Activated naive CD4-positive, alpha-beta T cell treated with anti-CD3 and anti-CD28 coated beads, Interleukin-2, amount 50 U/mL, for 16 hours (primary cell): ENCODE results near the gene GNG7.
"Not testable (repeated sequence)": the region's sequence is repeated elsewhere in the genome, so short reads cannot be mapped to it uniquely, and the experiment has no call there.

Source experiments
- DNase-seq: peaks from one replicate; pipeline ENCODE4 v3.0.0-alpha.2; 2020

Gene GNG7

DNA sequence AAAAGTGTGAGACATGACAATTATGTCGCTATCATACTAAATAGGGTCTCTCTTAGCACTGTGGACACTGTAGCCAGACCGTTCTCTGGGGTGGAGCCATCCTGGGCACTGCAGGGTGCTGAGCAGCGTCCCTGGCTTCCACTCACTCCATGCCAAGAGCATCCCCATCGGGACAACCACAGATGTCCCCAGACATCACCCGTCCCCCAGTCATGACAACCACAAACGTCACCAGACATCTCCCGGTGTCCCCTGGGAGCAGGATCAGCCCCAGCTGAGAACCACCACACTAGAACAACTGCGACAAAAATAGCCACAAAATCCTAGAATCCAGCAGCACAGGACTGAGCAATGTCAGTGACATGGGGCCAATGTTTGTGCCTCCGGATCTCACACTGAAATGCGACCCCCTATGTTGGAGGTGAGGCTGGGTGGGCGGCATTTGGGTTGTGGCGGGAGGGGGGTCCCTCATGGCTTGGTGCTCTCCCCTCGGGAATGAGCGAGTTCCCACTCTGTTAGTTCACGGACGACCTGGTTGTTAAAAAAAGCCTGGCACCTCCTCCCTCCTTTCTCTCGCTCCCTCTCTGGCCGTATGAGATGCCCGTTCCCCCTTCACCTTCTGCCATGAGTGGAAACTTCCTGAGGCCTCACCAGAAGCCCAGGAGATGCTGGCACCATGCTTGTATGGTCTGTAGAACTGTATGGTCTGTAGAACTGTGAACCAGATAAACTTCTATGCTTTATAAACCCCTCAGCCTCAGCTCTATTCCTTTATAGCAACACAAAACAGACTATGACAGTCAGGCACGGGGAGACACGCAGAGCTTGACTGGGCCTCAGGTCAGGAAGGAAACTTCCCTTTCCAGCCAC, 132.7 kb downstream of the GNG7 start:
- DNase-seq = no peak

DNA sequence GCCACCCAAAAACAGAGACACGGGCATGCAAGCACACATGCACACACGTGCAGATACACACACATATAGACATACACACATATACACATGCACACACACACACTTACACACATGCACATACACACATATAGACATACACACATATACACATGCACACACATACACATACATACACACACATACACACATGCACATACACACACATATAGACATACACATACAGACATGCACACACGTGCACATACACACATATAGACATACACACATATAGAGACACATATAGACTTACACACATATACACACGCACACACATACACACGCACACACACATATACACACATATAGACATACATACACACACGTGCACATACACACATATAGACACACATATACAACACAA, 134.5 kb downstream of the GNG7 start:
- no peak for DNase-seq

DNA sequence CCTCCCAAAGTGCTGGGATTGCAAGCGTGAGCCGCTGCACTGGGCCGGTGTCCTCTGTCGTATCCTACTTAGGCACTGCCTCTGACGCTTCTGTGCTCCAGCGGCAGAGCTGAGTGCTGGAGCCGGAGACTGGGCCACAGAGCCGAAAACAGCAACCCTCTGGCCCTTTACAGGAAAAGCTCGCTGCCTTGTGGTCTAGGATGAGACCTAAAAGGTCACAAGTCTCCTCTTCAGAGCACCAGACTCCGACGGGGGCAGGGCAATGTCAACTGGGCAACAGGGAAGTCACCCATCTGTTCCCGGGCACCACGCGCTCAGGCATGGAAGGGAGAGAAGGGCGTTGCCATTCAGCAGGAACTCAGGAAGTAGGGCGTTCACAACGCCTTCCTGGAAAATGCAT, 134.9 kb downstream of the GNG7 start:
- no peak for DNase-seq

DNA sequence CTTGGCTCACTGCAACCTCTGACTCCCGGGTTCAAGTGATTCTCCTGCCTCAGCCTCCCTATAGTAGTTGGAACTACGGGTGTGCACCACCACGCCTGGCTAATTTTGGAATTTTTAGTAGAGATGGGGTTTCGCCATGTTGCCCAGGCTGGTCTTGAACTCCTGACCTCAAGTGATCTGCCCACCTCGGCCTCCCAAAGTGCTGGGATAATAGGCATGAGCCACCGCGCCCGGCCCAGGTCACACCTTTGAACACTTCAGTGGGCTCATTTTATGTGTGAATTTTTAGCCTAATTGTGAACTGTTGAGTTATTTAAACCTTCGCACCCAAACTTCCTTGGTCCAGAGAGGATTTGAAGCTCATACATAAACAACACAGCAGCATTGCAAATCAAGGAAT, 138.9 kb downstream of the GNG7 start:
- not testable (repeated sequence) for DNase-seq

DNA sequence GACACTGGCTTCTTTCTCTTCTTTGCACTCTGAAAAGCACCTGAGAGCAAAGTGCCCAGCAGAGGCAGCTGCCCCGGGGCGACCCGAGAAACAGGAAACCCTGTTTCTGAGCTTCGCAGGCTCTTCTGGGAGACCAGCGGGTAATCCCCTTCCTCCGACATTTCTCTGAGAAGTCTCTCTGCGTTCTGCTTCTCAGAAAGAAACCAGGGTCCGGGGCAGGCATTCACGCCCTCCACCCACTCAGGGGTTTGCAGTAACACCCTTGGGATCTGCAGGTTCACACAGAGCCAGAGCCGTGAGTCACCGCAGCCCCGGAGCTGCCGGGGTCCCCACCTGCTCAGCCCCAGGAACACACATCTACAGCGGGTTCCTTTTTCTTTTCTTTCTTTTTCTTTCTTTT, 140.6 kb downstream of the GNG7 start:
- DNase-seq = peak; percentile 56

DNA sequence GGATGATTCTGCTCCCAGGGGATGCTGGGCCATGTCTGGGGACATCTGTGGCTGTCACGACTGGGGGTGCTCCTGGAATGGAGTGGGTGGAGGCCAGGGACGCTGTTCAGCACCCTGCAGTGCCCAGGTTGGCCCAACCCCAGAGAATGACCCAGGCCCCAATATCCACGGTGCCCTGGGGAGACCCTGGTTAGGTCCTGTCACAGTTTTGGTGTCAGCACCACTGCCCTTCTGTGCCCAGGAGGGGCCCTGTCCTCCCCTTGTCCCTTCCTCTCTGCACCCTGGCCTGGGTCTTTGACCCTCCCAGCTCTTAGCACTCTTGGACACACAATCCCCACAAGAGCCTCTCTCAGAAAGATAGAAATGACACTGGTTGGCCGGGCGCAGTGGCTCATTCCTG, 141.3 kb downstream of the GNG7 start:
- DNase-seq = no peak

DNA sequence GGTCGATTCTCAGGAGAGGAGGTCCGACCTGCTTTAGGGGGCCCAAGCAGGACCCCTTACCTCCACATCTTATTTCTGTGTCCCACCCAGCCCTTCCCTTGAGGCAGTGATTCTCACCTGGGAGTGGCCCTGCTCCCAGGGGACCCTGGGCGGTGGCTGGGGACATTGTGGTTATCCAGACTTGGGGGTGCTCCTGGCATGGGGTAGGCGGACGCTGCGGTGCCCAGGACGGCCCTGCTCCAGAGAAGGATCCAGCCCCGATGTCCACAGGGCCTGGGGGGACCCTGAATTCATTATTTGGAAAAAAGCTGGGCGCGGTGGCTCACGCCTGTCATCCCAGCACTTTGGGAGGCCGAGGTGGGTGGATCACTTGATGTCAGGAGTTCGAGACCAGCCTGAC, 142.1 kb downstream of the GNG7 start:
- no peak for DNase-seq

DNA sequence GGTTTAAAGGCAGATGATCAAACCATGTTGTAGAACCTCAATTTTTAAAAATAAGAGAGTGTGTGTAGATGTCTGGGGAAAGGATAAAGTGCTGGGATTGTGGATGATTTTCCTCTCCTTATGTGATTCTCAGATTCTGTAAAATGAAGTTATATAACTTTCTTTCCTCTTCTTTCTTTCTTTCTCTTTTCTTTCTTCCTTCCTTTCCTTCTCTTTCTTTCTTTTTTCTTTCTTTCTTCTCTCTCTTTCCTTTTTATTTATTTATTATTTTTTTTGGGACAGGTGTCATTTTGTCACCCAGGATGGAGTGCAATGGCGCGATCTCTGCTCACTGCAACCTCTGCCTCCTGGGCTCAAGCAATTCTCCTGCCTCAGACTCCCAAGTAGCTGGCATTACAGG, 144.0 kb downstream of the GNG7 start:
- DNase-seq = no peak

DNA sequence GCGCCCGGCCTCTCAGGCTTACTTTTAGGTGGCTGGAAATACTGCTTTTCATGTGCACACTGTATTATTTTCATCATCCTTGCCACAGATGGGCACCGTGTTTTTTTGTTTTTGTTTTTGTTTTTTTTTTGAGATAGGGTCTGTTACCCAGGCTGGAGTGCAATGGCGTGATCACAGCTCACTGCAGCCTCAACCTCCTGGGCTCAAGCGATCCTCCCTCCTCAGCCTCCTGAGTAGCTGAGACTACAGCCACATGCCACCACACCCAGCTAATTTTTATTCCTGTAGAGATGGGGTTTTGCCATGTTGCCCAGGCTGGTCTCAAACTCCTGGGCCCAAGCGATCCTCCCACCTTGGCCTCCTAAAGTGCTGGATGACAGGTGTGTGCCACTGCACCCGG, 144.4 kb downstream of the GNG7 start:
- not testable (repeated sequence) for DNase-seq

DNA sequence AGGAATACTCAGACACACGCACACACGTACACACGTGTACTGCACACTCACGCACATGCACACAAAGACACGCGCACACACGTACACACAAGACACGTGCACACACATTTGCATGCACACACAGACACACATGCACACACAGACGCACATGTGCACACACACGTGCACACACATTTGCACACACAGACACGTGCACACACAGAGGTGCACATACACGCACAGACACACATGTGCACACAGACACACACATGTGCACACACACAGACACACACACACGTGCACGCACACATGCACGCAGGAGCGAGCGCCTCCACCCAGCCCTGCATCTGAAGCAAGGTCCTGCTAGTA, 145.4 kb downstream of the GNG7 start:
- no peak for DNase-seq

DNA sequence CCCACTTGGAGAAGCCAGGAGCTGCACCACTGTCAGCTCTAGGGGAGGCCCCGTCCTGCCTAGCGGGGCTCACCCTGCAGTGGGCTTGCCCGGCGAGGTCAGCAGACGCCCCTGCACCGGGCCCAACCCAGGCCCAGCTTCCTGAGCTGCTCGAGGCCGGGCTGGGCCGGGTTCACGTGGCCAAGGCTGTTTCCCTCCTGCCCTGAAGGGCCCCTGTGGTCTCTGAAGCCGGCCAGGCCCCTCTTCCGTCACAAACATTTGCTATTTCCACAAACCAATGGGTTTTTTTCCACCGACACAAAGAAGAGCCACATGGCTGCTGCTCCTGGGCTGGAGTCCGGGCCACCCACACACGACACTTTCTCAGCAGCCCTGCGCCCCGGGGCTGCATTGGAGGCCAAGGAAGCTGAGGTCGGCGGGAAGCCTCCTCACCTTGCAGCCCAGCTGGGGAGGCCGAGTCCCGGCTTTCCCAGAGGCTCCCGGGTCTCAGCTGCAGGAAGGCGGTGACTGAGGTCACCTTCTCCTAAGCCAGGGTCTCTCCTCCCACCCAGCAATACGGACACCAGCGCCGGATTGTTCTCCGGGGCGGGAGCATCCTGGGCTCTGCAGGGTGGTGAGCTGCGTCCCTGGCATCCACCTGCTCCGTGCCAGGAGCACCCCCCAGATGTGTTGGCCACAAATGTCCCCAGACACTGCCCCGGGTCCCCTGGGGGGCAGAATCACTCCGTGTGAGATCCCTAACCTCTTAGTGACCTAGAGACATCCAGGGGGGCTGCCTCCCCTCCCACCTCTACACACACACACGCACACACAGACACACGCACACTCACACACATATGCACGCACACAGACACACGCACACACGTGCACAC, 146.0 kb downstream of the GNG7 start:
- DNase-seq = no peak

DNA sequence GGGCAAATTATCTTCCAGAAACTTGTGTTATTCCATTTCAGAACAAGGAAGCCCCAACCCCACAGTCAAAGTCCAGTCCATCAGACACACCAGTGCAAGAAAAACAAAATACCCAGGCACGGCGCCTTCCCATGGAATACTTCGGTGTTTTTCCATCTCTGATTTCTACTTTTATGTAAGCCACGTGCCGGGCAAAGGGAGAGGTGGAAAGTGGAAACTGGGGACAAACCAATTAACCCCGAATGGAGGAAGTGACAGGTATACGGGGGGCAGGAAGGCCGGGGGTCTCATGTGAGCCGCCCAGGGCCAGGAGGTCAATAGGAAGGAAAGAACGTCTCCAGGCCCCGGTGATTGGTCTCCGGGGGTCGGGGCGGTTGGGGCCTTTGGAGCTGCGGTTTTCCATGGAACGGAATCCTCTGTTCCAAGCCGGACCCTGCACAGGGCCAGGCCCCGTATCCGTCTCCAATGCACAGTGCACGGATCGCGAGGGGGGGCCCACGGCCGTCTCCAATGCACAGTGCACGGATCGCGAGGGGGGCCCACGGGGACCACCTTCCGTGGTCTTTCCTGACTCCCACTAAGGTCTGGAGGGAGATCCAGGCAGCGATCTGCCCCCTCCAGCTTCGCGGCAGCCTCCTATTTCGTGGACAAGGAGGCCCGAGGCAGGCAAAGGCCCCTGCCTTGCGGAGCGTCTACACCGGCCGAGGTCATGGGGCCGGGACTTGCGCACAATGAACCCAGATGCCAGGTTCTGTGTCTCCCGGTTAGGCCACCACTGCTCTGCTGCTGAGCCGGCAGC, 146.9 kb downstream of the GNG7 start:
- DNase-seq = no peak

DNA sequence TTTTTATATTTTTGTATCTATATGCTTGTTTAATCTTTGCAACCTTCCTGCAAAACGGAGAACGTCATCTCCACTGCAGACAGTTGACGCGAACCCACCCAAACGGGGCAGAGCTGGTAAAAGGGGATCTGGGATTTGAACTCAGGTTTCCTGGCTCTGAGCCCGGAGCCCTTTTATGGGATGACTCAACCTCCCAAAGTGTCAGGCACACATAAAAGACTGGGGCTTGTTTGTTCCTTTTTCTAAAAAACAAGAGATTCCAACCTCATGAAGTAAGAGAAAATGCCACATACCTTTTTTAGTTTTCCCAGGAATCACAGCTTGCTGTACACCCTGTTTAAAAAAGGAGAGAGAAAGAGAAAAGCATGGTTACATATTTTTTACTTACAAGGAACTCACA, 147.6 kb downstream of the GNG7 start:
- DNase-seq = no peak

DNA sequence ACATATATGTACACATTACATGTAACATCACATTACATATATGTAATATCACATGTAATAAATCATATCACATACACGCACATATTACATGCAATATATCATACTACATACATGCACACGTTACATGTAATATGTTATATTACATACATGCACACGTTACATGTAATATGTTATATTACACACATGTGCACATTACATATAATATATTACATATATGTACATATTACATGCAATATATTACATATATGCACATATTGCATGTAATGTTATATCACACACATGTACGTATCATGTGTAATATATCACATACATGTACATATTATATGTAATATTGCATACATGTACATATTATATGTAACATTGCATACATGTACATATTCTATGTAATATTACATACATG, 149.0 kb downstream of the GNG7 start:
- no peak for DNase-seq

DNA sequence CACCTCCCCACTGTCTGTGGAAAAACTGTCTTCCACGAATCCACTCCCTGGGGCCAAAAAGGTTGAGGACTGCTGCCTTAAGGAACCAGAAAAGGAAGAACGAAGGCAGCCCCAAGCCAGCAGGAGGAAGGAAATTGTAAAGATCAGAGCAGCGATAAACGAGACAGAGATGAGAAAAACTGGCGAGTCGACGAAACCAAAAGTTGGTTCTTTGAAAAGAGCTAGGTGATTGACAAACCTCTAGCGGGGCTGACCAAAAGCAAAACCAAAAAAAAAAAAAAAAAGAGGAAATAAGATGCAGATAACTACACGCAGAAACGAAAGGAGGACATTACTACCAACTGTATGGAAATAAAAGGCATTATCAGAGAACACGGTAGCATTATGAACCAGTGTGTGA, 149.6 kb downstream of the GNG7 start:
- DNase-seq = peak; percentile 54

DNA sequence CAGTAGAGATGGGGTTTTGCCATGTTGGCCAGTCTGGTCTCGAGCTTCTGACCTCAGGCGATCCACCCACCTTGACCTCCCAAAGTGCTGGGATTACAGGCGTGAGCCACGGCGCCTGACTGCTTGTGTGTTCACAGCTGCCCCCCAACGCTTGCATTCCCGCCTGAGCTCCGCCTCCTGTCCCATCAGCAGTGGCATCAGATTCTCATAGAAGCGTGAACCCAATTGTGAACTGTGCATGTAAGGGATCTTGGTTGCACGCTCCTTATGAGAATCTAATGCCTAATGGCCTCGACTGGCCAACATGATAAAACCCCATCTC, 150.7 kb downstream of the GNG7 start:
- DNase-seq = no peak

DNA sequence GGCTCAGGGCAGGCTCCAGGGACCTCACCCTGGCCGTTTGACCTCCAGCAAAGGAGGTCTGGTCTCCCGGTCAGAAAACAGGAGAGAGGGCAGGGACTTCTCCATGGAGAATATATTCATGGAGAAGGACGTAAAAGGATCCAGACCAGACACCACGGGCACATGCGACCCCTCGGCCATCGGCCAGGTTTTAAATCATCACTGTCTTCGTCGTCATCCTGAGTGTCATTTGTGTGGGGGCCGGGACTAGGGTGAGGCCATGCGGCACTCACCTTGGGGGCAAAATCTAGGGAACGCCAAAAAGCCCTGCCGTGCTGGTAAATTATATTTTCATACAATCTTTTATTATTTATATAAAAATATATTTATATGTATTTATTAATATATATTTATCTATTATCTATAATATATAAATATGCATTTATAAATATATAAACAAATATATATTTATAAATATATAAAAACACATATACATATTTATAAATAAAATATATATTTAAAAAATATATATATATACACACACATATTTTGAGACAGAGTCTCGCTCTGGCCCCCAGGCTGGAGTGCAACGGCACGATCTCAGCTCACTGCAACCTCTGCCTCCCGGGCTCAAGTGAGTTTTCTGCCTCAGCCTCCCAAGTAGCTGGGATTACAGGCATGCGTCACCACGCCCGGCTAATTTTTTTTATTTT, 151.2 kb downstream of the GNG7 start:
- DNase-seq = no peak

DNA sequence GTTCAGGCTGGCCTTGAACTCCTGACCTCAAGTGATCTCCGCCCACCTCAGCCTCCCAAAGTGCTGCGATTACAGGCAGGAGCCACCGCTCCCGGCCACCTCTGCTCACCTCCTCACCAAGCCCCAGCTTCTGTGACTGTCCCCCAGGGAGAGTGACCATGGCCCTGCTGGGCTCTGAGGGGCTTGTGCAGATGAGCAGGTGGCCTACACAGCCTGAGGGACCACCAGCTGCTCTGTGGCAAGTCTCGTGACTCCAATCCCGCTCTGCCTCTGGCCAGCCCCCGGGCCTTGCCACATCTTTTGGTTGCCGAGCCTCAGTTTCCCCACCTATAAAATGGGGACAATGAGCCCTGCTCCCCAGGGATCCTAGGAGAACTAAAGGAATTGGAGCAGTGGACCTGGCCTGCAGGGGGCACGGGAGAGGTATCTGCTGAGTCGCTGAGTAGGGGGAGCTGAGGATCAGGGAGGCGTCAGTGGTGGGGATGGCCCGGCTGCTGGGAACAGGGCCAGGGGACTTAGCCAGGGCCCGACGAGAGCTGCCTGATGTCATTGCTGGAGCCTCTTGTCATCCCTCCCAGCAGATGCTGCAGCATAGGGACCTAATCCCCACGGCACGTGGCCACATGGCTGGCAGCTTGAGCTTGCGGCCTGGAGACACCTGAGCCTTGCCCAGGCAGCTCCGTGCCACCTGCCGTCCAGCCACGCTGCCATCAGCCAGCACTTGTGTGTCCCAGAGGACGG, 151.9 kb downstream of the GNG7 start:
- DNase-seq = no peak

DNA sequence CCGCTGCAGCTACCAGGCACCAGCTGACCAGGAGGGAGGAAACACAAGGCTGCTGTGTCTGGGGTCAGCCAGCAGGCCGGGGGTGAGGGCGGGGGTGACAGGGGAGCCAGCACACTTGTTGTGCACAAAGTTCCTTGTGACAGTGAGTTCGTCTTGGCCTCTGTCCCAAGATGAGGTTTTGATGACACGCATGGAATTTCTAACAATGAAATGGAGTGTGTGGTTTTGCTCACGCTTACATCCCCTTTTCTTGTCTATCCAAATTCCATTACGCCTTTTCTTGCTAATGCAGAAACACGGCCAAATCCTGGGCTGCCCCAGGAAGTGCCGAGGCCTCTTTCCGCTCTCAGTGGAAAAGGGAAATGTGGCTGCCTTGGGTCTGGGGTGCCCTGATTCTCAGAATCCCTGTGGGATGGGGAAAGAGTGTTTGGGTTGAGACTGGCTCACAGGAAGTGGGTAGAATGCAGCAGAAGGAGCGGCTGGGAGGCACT, 152.7 kb downstream of the GNG7 start:
- DNase-seq = no peak

DNA sequence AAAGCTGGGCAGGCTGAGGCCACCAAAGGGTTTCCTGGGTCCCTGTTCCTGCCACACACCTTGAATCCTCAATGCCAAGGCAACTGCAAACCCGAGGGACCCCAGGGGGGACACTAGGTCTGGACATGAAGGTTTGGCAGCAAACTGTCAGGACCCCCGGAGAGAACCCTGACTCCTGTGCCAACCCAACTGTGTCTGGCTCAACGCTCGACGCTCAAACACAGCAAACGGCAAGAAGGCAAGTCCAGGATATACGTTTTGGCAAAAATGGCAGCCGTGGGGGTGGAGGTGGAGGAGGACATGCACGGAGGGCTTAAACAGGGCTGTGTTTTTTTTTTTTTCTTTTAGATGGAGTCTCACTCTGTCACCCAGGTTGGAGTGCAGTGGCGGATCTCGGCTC, 153.5 kb downstream of the GNG7 start:
- no peak for DNase-seq

DNA sequence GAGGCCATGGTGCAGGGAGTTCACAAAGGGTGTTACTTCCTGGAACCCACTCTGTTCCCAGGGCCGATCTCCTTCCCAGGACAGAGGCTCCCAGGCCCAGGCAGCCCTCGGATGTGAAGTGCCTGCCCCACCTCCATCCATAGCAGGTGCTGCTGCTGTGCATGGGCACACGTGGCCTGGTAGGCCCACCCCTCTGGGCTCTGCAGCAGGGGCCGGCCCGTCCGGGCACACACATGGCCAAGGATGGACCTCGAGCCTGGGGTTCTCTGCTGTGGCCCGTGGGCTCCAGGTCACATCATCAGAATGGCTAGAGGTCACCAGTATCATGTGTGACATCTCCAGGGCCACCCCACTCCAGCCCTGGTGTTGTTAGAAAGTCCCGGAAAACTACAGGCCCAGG, 154.8 kb downstream of the GNG7 start:
- DNase-seq = no peak

DNA sequence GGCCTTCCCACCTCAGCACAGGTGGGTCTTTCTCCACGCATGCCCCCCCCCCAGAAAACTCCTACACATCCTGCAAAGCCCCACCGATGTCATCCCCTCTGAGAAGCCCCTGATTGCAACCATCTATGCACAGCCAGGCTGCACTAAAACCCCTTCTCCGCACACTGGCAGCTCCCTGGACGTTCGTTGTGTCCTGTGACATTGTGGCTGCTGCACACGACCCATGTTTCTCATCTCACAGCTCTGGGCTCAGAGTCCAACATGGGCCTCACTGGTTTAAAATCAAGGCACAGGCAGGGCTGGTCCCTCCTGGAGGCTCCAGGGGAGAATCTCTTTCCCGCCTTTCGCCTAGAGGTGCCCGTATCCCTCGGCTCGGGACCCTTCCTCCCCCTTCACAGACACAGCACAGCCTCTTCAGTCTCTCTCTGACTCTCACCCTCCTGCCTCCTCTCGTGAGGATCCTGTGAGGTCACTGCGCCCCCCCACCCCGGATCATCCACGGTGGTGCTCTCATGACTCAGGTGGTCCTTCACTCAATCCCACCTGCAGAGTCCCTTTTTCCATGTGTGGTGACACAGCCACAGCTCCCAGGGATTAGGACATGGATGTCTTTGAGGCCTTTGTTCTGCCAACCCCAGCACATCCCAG, 155.3 kb downstream of the GNG7 start:
- no peak for DNase-seq
